WTC11 (cell line): ENCODE measurements around the gene FSTL3. TPM values are rescaled to one million over a fixed set of nuclear protein-coding genes. Genes with fewer than 3 reads are reported as not detected.

Experiments used
- ATAC-seq: fragments of 200-7000 bp; cut with Tn5 transposase; 2 replicates; pipeline ENCODE4 v1.10.0; 2021; ENCODE audit warnings: mild to moderate bottlenecking, moderate library complexity
- CTCF ChIA-PET: fragments of 300-600 bp; sonication (Branson Sonifier 250); formaldehyde crosslinking; loops from one replicate; lab custom pipeline; 2021; ENCODE audit warnings: antibody characterized with exemption; lab: Charles Lee
- POLR2A ChIA-PET: fragments of 350-600 bp; sonication (Branson Sonifier 250); formaldehyde crosslinking; loops from one replicate; lab custom pipeline; 2021; ENCODE audit warnings: antibody characterized with exemption; lab: Charles Lee
- DNase-seq: peaks from one replicate; pipeline ENCODE4 v3.0.0; 2021; ENCODE audit warnings: low spot score
- H3K27ac Mint-ChIP-seq: 2 replicates; pipeline ENCODE4 v1.8.0; 2021; ENCODE audit warnings: mixed read lengths
- H3K27me3 Mint-ChIP-seq: 2 replicates; pipeline ENCODE4 v1.8.0; 2021; ENCODE audit warnings: low read depth, mild to moderate bottlenecking, moderate library complexity, mixed read lengths
- H3K36me3 Mint-ChIP-seq: 2 replicates; pipeline ENCODE4 v1.8.0; 2021; ENCODE audit warnings: mixed read lengths
- H3K4me1 Mint-ChIP-seq: 2 replicates; pipeline ENCODE4 v1.8.0; 2022; ENCODE audit warnings: mixed read lengths
- H3K4me3 Mint-ChIP-seq: 2 replicates; pipeline ENCODE4 v1.8.0; 2021; ENCODE audit warnings: mild to moderate bottlenecking, moderate library complexity, mixed read lengths
- H3K9me3 Mint-ChIP-seq: 2 replicates; pipeline ENCODE4 v1.8.0; 2021; ENCODE audit warnings: mixed read lengths
- CREM ChIP-seq: sonication (generic); formaldehyde crosslinking; IDR thresholded peaks from 2 replicates; pipeline ENCODE4 v1.8.1; 2022; ENCODE audit warnings: mild to moderate bottlenecking, missing genetic modification reagents, moderate library complexity
- ELF4 ChIP-seq: sonication (generic); formaldehyde crosslinking; IDR thresholded peaks from 2 replicates; pipeline ENCODE4 v1.8.1; 2022; ENCODE audit warnings: low read depth, mild to moderate bottlenecking, moderate library complexity, missing genetic modification reagents
- EMX1 ChIP-seq: fragments of 250-450 bp; sonication (Bioruptor Pico); IDR thresholded peaks from 2 replicates; pipeline ENCODE4 v1.8.0; 2021; ENCODE audit warnings: mild to moderate bottlenecking
- MXD4 ChIP-seq: fragments of 250-450 bp; sonication (Bioruptor Pico); IDR thresholded peaks from 2 replicates; pipeline ENCODE4 v1.8.0; 2021; ENCODE audit warnings: mild to moderate bottlenecking, moderate library complexity, borderline replicate concordance
- NFE2L1 ChIP-seq: sonication (generic); formaldehyde crosslinking; IDR thresholded peaks from 2 replicates; pipeline ENCODE4 v1.8.1; 2023; ENCODE audit warnings: missing genetic modification reagents
- NFYB ChIP-seq: sonication (generic); formaldehyde crosslinking; conservative IDR thresholded peaks from 2 replicates; pipeline ENCODE4 v1.8.0; 2022; ENCODE audit warnings: low read depth, missing genetic modification reagents
- total RNA-seq: library from RNA; stranded (reverse); gene quantifications from 3 replicates; pipeline ENCODE4 v1.2.3, GENCODE V29; 2021
- TF ChIP-seq, protein P1 (sequence below): fragments of 250-450 bp; sonication (Bioruptor Pico); conservative IDR thresholded peaks from 2 replicates; pipeline ENCODE4 v1.9.0; 2021; ENCODE audit warnings: mild to moderate bottlenecking
- TF ChIP-seq, protein P2 (sequence below): sonication (generic); formaldehyde crosslinking; IDR thresholded peaks from 2 replicates; pipeline ENCODE4 v1.8.1; 2023; ENCODE audit warnings: mild to moderate bottlenecking, missing genetic modification reagents, moderate library complexity
- TF ChIP-seq, protein P3 (sequence below): sonication (generic); formaldehyde crosslinking; IDR thresholded peaks from 2 replicates; pipeline ENCODE4 v1.8.0; 2023; ENCODE audit warnings: missing genetic modification reagents, mild to moderate bottlenecking, borderline replicate concordance
- TF ChIP-seq, protein P4 (sequence below): sonication (generic); formaldehyde crosslinking; IDR thresholded peaks from 2 replicates; pipeline ENCODE4 v1.8.1; 2022; ENCODE audit warnings: mild to moderate bottlenecking, moderate library complexity, missing genetic modification reagents
- TF ChIP-seq, protein P5 (sequence below): sonication (generic); formaldehyde crosslinking; conservative IDR thresholded peaks from 2 replicates; pipeline ENCODE4 v1.8.1; 2023; ENCODE audit warnings: mild to moderate bottlenecking, low read depth, missing genetic modification reagents, moderate library complexity
- TF ChIP-seq, protein P6 (sequence below): fragments of 250-450 bp; sonication (Bioruptor Pico); IDR thresholded peaks from 2 replicates; pipeline ENCODE4 v1.9.0; 2021; ENCODE audit warnings: mild to moderate bottlenecking, borderline replicate concordance

Gene FSTL3
- total RNA-seq, 1 experiment from 2014 or later, result 8.7 TPM

DNA sequence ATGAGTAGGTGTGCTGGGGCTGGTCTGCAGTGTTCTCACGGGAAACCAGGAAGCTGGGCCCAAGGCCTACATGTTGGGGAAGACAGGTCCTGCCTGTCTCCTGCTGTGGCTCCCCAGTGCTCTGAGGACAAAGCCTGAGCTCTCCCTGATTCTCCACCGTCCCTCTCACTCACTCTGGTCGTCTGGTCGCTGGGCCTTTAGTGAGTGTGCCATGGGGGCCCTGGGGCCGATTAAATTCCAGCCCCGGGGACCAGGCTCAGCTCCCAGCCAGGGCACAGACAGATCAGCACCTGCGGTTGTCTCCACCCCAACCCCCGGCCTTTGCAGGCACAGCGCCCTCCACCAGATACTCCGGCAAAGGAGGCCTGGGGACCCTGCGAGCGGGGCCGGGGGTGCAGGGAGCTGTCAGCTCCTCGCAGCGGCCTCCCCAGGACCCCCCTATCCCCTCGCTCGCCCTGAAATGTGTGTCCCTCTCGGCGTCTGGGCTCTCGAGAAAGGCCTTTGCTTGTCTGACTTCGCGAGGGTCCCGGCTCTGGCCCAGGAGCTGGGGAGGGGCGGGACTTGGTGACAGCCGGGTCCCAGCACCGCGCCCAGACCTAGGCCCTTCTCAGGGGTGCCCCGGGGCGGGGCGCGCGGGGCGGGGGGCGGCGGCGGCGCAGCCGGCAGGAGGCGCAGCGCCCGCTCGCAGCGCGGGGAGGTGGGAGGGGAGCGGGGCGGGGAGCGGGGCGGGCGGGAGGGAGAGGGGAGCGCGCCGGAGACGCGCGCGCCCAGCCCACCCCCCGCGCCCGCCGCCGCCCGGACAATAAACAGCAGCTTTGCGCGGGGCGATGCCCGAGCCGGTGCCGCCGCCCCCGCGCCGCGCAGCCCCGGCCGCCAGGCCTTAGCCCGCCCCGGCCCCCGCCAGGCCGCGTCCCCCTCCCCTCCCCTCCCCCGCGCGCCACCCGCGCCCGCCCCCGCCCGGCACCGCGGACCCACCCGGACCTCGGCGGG is 32.3 kb downstream of the FSTL3 start, which contains the start of gene PALM:
TSS of gene PALM (plus strand) at position 782 of the 990 bp plus-strand sequence. CDS start 212 bp downstream, outside the sequence.
- DNase-seq (peak; percentile 63), ATAC-seq (0 out of 2 replicates have a peak, but pooled peaks have one; percentile 2)
- H3K27me3 Mint-ChIP-seq, result peaks cover 26% of the 10 kb centered on the region
- H3K4me3 Mint-ChIP-seq, result peak within 1 kb of the TSS; percentile 59
- peaks cover 10% of the 10 kb centered on the region for H3K4me1 Mint-ChIP-seq
- peaks cover 5% of the 10 kb centered on the region; the same call in 1 of the 2 replicates for H3K9me3 Mint-ChIP-seq
- TF ChIP-seq, protein P1, sequence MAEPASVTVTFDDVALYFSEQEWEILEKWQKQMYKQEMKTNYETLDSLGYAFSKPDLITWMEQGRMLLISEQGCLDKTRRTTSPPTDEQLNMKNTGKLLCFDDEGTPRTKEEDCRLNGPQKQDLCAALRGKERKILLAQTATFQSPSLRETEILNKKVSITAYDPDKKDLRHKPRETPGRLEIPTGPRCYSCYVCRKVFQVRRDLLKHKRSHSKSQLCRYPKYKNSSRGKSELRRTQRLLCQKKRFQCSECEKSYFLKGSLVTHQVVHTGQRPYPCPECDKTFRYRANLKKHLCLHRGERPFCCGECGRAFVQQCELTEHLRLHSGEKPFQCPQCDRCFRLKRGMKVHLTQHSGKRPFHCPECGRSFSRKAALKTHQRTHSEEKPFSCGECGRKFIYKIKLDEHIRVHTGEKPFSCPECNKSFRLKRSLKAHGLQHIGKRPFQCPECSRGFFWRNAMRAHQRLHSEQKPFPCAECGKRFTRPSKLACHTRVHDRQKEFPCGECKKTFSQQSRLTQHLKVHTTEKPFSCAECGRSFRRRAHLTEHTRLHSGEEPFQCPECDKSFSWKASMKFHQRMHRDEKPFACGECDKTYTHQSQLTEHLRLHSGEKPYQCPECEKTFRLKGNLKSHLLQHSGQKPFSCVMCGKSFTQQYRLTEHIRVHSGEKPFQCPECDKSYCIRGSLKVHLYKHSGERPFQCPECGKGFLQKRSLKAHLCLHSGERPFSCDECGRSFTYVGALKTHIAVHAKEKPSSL, result no peak
- TF ChIP-seq EMX1 (CRISPR knock-in tag) (no peak), NFYB (CRISPR knock-in tag) (no peak), MXD4 (CRISPR knock-in tag) (no peak), ELF4 (CRISPR knock-in tag) (no peak)
- TF ChIP-seq, all 79 proteins: peak for 0
- CTCF ChIA-PET, result interaction anchor here (0.6 to 2.3 kb wide), 17 partner anchors 9 to 190 kb away, joined by 3 to 21 read pairs (median 6); partner anchors contain the start of gene RNF126
- Mint-ChIP-seq H3K27ac (no peak within 1 kb of the TSS), H3K36me3 (peaks cover 4% of the 10 kb centered on the region)
- POLR2A ChIA-PET, result no interaction called here

DNA sequence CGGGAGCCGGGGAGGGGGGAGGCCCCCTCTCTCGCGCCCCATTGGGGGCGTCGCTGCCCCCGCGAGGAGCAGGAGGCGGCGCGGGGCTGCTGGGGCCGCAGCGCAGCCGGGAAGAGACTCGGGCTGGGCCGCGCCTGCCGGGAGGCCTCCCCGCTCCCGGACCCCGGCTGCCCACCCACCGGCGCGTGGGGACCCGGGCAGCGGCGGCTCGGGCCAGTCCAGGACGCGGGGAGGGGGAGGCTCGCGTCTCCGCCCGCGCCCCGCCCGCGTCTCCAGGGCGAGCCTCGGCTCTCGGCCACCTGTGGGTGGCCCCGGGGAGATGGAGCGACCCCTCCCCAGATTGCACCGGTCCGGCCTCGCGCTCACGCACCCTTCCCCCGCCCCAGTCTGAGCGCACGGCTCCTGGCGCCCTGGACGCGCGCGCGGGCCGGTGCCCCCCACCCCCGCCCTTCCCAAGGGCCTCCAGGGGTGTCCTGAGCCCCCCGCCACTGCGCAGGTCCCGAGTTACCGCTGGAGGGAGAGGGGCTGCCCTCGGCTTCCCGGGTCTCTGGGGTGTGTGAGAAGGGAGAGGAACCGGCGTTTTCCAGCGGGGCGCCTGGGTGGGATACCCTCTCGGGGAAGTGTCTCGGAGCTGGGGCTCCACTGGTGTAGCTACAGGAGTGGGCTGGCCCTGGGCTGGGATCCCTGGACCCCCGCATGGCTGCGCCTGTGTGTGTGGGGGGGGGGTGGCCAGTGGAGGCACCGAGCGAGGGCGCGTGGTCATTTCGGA is 33.2 kb downstream of the FSTL3 start:
- no peak for ATAC-seq
- Mint-ChIP-seq H3K36me3 (peaks cover 4% of the 10 kb centered on the region), H3K4me3 (peak overlapping the region; percentile 59), H3K27ac (no peak overlapping the region), H3K9me3 (peaks cover 5% of the 10 kb centered on the region; the same call in 1 of the 2 replicates), H3K4me1 (peaks cover 10% of the 10 kb centered on the region), H3K27me3 (peaks cover 26% of the 10 kb centered on the region)
- ChIA-PET POLR2A (no interaction called here), CTCF (interaction anchor here (0.6 to 2.3 kb wide), 12 partner anchors 9 to 189 kb away, joined by 3 to 21 read pairs (median 7); no protein-coding TSS in a partner anchor)
- no peak for DNase-seq
- TF ChIP-seq, protein P2, sequence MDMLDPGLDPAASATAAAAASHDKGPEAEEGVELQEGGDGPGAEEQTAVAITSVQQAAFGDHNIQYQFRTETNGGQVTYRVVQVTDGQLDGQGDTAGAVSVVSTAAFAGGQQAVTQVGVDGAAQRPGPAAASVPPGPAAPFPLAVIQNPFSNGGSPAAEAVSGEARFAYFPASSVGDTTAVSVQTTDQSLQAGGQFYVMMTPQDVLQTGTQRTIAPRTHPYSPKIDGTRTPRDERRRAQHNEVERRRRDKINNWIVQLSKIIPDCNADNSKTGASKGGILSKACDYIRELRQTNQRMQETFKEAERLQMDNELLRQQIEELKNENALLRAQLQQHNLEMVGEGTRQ (CRISPR knock-in tag), result no peak
- TF ChIP-seq NFE2L1 (CRISPR knock-in tag), result no peak
- TF ChIP-seq, protein P3, sequence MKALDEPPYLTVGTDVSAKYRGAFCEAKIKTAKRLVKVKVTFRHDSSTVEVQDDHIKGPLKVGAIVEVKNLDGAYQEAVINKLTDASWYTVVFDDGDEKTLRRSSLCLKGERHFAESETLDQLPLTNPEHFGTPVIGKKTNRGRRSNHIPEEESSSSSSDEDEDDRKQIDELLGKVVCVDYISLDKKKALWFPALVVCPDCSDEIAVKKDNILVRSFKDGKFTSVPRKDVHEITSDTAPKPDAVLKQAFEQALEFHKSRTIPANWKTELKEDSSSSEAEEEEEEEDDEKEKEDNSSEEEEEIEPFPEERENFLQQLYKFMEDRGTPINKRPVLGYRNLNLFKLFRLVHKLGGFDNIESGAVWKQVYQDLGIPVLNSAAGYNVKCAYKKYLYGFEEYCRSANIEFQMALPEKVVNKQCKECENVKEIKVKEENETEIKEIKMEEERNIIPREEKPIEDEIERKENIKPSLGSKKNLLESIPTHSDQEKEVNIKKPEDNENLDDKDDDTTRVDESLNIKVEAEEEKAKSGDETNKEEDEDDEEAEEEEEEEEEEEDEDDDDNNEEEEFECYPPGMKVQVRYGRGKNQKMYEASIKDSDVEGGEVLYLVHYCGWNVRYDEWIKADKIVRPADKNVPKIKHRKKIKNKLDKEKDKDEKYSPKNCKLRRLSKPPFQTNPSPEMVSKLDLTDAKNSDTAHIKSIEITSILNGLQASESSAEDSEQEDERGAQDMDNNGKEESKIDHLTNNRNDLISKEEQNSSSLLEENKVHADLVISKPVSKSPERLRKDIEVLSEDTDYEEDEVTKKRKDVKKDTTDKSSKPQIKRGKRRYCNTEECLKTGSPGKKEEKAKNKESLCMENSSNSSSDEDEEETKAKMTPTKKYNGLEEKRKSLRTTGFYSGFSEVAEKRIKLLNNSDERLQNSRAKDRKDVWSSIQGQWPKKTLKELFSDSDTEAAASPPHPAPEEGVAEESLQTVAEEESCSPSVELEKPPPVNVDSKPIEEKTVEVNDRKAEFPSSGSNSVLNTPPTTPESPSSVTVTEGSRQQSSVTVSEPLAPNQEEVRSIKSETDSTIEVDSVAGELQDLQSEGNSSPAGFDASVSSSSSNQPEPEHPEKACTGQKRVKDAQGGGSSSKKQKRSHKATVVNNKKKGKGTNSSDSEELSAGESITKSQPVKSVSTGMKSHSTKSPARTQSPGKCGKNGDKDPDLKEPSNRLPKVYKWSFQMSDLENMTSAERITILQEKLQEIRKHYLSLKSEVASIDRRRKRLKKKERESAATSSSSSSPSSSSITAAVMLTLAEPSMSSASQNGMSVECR, result no peak
- TF ChIP-seq, protein P4, sequence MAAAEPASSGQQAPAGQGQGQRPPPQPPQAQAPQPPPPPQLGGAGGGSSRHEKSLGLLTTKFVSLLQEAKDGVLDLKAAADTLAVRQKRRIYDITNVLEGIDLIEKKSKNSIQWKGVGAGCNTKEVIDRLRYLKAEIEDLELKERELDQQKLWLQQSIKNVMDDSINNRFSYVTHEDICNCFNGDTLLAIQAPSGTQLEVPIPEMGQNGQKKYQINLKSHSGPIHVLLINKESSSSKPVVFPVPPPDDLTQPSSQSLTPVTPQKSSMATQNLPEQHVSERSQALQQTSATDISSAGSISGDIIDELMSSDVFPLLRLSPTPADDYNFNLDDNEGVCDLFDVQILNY (CRISPR knock-in tag), result no peak
- TF ChIP-seq, protein P5, sequence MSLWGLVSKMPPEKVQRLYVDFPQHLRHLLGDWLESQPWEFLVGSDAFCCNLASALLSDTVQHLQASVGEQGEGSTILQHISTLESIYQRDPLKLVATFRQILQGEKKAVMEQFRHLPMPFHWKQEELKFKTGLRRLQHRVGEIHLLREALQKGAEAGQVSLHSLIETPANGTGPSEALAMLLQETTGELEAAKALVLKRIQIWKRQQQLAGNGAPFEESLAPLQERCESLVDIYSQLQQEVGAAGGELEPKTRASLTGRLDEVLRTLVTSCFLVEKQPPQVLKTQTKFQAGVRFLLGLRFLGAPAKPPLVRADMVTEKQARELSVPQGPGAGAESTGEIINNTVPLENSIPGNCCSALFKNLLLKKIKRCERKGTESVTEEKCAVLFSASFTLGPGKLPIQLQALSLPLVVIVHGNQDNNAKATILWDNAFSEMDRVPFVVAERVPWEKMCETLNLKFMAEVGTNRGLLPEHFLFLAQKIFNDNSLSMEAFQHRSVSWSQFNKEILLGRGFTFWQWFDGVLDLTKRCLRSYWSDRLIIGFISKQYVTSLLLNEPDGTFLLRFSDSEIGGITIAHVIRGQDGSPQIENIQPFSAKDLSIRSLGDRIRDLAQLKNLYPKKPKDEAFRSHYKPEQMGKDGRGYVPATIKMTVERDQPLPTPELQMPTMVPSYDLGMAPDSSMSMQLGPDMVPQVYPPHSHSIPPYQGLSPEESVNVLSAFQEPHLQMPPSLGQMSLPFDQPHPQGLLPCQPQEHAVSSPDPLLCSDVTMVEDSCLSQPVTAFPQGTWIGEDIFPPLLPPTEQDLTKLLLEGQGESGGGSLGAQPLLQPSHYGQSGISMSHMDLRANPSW, result no peak
- no peak for TF ChIP-seq CREM
- TF ChIP-seq, protein P6, sequence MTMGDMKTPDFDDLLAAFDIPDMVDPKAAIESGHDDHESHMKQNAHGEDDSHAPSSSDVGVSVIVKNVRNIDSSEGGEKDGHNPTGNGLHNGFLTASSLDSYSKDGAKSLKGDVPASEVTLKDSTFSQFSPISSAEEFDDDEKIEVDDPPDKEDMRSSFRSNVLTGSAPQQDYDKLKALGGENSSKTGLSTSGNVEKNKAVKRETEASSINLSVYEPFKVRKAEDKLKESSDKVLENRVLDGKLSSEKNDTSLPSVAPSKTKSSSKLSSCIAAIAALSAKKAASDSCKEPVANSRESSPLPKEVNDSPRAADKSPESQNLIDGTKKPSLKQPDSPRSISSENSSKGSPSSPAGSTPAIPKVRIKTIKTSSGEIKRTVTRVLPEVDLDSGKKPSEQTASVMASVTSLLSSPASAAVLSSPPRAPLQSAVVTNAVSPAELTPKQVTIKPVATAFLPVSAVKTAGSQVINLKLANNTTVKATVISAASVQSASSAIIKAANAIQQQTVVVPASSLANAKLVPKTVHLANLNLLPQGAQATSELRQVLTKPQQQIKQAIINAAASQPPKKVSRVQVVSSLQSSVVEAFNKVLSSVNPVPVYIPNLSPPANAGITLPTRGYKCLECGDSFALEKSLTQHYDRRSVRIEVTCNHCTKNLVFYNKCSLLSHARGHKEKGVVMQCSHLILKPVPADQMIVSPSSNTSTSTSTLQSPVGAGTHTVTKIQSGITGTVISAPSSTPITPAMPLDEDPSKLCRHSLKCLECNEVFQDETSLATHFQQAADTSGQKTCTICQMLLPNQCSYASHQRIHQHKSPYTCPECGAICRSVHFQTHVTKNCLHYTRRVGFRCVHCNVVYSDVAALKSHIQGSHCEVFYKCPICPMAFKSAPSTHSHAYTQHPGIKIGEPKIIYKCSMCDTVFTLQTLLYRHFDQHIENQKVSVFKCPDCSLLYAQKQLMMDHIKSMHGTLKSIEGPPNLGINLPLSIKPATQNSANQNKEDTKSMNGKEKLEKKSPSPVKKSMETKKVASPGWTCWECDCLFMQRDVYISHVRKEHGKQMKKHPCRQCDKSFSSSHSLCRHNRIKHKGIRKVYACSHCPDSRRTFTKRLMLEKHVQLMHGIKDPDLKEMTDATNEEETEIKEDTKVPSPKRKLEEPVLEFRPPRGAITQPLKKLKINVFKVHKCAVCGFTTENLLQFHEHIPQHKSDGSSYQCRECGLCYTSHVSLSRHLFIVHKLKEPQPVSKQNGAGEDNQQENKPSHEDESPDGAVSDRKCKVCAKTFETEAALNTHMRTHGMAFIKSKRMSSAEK (CRISPR knock-in tag), result no peak
